Measurements from ENCODE around the gene PROSER2.

DNA sequence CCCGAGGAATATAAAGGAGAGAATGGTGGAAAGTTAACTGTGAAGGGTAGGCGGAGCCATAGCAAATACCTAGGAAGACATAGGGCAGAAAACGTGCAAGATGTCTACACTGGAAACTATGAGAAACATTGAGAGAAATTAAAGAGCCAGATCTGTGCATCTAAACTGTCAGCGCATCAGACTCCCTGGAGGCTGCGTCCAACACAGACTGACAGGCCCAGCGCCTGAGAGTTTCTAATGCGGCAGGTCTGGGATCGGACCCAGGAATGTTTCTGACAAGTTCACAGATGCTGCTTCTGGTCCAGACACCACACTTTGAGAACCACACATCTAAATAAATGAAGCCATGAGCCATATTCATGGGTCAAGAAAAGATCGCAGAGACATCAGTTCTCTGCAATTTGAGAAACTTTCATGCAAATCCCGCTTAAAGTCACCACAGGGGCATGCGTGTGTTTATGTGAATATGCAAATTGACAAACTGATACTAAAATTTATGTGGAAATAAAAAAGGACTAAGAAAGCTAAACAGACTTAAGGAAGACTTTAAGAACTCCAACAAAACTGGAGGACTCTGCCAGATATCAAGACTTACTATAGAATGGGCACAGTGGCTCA lies 38.8 kb downstream of the PROSER2 start:
- TF ChIP-seq, protein P1, sequence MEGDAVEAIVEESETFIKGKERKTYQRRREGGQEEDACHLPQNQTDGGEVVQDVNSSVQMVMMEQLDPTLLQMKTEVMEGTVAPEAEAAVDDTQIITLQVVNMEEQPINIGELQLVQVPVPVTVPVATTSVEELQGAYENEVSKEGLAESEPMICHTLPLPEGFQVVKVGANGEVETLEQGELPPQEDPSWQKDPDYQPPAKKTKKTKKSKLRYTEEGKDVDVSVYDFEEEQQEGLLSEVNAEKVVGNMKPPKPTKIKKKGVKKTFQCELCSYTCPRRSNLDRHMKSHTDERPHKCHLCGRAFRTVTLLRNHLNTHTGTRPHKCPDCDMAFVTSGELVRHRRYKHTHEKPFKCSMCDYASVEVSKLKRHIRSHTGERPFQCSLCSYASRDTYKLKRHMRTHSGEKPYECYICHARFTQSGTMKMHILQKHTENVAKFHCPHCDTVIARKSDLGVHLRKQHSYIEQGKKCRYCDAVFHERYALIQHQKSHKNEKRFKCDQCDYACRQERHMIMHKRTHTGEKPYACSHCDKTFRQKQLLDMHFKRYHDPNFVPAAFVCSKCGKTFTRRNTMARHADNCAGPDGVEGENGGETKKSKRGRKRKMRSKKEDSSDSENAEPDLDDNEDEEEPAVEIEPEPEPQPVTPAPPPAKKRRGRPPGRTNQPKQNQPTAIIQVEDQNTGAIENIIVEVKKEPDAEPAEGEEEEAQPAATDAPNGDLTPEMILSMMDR (IDR thresholded peaks at IDR 0.05; ENCODE audit: low read length): no peak
- TF ChIP-seq EZH2 (optimal IDR thresholded peaks at IDR 0.05; ENCODE audit: low read depth, low read length) (no peak), EZH2phosphoT487 (IDR thresholded peaks at IDR 0.05; ENCODE audit: low read length) (no peak)

All from MM.1S (cell line).